IMR-90 (cell line): ENCODE data around the gene SENP6.

ENCODE experiments used
- MAFK ChIP-seq: IDR thresholded peaks from 2 replicates; pipeline ENCODE4 v1.6.1; 2012; ENCODE audit warnings: low read depth, low read length, improper control_type of control experiment
- TF ChIP-seq, protein P1 (sequence below): conservative IDR thresholded peaks from 2 replicates; pipeline ENCODE4 v1.5.1; 2012; ENCODE audit warnings: mild to moderate bottlenecking, low read depth, low read length, improper control_type of control experiment

DNA sequence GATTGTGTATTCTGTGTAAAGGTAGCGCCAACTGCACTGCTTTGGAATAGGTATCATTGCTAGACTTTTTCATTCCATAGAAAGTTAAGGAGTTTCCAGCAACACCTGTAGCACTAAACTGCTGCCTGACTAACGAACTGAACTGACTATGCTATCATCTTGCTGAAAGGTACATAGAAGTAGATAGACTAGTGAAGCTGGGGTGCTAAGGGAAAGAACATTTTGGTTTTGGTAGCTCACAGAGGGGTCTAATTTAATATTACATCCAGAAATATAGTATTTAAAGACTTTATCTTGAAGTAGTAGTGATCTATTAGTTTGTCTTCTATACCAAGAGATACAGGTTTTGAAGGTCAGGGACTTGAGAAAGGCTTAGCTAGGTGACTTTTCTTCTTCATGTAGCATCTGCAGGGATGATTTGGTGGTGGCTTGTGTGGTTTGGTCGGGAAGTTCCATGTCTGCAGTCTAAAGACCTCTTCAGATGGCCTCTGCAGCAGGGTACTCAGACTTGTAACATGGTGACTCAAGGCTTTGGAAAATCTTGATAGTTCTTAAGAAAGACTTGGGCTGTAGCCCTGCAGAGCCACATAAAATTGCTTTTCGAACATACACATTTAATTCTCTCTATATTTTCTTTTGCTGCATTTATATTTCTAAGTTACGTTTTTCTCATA, 10.2 kb downstream of the SENP6 start:
- TF ChIP-seq, protein P1, sequence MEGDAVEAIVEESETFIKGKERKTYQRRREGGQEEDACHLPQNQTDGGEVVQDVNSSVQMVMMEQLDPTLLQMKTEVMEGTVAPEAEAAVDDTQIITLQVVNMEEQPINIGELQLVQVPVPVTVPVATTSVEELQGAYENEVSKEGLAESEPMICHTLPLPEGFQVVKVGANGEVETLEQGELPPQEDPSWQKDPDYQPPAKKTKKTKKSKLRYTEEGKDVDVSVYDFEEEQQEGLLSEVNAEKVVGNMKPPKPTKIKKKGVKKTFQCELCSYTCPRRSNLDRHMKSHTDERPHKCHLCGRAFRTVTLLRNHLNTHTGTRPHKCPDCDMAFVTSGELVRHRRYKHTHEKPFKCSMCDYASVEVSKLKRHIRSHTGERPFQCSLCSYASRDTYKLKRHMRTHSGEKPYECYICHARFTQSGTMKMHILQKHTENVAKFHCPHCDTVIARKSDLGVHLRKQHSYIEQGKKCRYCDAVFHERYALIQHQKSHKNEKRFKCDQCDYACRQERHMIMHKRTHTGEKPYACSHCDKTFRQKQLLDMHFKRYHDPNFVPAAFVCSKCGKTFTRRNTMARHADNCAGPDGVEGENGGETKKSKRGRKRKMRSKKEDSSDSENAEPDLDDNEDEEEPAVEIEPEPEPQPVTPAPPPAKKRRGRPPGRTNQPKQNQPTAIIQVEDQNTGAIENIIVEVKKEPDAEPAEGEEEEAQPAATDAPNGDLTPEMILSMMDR = no peak
- TF ChIP-seq MAFK = no peak
